Neural crest cell (in vitro differentiated cells): ENCODE data around the gene PAK1. TPM values are rescaled to one million over a fixed set of nuclear protein-coding genes. Genes with fewer than 3 reads are reported as not detected.

ENCODE experiments used
- DNase-seq: peaks from one replicate; pipeline ENCODE4 v3.0.0; 2021; ENCODE audit warnings: low read depth, mixed read lengths, low spot score
- H3K27ac Mint-ChIP-seq: one replicate; pipeline ENCODE4 v1.8.0; 2021; ENCODE audit warnings: mild to moderate bottlenecking, mixed read lengths; ENCODE audit not compliant: unreplicated experiment
- H3K27me3 Mint-ChIP-seq: 2 replicates; pipeline ENCODE4 v1.8.0; 2021; ENCODE audit warnings: low read depth, mild to moderate bottlenecking, mixed read lengths
- H3K36me3 Mint-ChIP-seq: 2 replicates; pipeline ENCODE4 v1.8.0; 2021; ENCODE audit warnings: low read depth, mild to moderate bottlenecking, mixed read lengths
- H3K4me1 Mint-ChIP-seq: 2 replicates; pipeline ENCODE4 v1.8.0; 2021; ENCODE audit warnings: mixed read lengths
- H3K4me3 Mint-ChIP-seq: one replicate; pipeline ENCODE4 v1.8.0; 2021; ENCODE audit warnings: mild to moderate bottlenecking, mixed read lengths
- H3K9me3 Mint-ChIP-seq: 2 replicates; pipeline ENCODE4 v1.8.0; 2021; ENCODE audit warnings: mixed read lengths
- long read RNA-seq: library from polyadenylated mRNA; unstranded; transcript quantifications from one replicate; pipeline ENCODE4 v2.0.0, GENCODE V29; 2020
- total RNA-seq: library from RNA; stranded (reverse); gene quantifications from 2 replicates; pipeline ENCODE4 v1.2.1, GENCODE V29; 2021
- TF ChIP-seq, protein P1 (sequence below): fragments of 200-600 bp; sonication (generic); conservative IDR thresholded peaks from 2 replicates; pipeline ENCODE4 v1.5.0; 2021; ENCODE audit warnings: antibody characterized with exemption, mild to moderate bottlenecking

PAK1 gene
- 60.5 and 67.7 TPM in 2 replicates for total RNA-seq
- long read RNA-seq, transcript PAK1-202 (15 exons, 3,737 nt) = major isoform, 23 of 94 reads
- long read RNA-seq, partial matches to known transcripts = 26 of 94 reads
- long read RNA-seq, other reads (novel, unspliced or antisense) = 45 of 94 reads

GRCh38 chr11:77473801-77474683, at the start of gene PAK1:
Gene PAK1, minus strand, starts transcription at chr11:77474094. Its CDS starts 81,574 bp downstream, at chr11:77392520.
- peaks cover 29% of the 10 kb centered on the region for H3K27me3 Mint-ChIP-seq
- H3K4me3 Mint-ChIP-seq = peak within 1 kb of the TSS; percentile 88
- H3K27ac Mint-ChIP-seq = peak within 1 kb of the TSS; percentile 90
- peak; percentile 86 for DNase-seq
- no peaks in the 10 kb centered on the region for H3K36me3 Mint-ChIP-seq
- TF ChIP-seq, protein P1, sequence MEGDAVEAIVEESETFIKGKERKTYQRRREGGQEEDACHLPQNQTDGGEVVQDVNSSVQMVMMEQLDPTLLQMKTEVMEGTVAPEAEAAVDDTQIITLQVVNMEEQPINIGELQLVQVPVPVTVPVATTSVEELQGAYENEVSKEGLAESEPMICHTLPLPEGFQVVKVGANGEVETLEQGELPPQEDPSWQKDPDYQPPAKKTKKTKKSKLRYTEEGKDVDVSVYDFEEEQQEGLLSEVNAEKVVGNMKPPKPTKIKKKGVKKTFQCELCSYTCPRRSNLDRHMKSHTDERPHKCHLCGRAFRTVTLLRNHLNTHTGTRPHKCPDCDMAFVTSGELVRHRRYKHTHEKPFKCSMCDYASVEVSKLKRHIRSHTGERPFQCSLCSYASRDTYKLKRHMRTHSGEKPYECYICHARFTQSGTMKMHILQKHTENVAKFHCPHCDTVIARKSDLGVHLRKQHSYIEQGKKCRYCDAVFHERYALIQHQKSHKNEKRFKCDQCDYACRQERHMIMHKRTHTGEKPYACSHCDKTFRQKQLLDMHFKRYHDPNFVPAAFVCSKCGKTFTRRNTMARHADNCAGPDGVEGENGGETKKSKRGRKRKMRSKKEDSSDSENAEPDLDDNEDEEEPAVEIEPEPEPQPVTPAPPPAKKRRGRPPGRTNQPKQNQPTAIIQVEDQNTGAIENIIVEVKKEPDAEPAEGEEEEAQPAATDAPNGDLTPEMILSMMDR = peak; percentile 50
- no peaks in the 10 kb centered on the region for H3K9me3 Mint-ChIP-seq
- peaks cover 40% of the 10 kb centered on the region for H3K4me1 Mint-ChIP-seq

- H3K4me3 Mint-ChIP-seq = no peak overlapping the region
- H3K4me1 Mint-ChIP-seq = peaks cover 14% of the 10 kb centered on the region
- no peak for DNase-seq
- no peak overlapping the region for H3K27ac Mint-ChIP-seq
- peaks cover 4% of the 10 kb centered on the region for H3K9me3 Mint-ChIP-seq
- TF ChIP-seq, protein P1 = no peak
- H3K27me3 Mint-ChIP-seq = no peaks in the 10 kb centered on the region
- H3K36me3 Mint-ChIP-seq = no peaks in the 10 kb centered on the region
Observed at GRCh38 chr11:77522215-77522614, 48.3 kb upstream of the PAK1 start.

DNA sequence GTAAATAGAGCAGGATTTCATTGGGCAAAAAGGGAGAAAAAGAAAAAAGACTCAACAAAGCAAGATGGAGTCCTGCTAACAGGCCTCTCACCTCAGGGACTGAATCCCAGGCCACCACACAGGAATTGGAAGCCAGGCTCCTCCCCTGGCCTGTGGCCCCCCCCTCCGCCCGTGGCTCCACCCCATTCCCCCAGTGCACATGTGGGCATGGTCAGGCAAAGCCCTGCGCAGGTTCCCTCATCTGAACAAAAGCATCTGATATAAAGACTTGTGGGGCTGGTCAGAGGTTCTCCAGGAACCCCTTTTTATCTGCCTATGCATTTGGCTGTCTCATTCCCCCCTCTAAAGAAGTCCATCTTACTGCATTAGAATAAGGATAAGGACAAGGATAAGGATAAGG, 46.0 kb upstream of the PAK1 start:
- DNase-seq = no peak
- Mint-ChIP-seq H3K27me3 (no peaks in the 10 kb centered on the region), H3K27ac (no peak overlapping the region), H3K36me3 (no peaks in the 10 kb centered on the region), H3K4me3 (no peak overlapping the region), H3K9me3 (peaks cover 4% of the 10 kb centered on the region), H3K4me1 (peaks cover 8% of the 10 kb centered on the region)
- TF ChIP-seq, protein P1 = no peak

DNA sequence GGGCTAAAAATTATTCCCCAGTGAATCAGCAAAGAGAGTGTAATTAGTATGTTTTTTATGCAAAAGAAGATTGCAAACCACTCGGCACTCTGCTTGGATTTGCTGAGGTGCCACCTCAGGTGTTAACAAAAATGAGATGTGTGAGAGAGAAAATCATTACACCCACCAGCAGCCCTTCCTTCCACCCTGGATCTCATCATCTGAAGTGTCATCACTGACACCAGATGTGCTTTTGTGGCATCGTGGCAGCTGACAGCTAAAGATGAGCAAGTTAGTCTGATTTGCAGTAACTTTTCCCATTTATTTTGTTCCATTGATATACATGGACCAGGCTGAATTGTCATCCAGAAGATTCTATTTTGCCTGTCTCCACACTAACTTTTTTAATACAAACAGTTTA, 44.6 kb upstream of the PAK1 start:
- DNase-seq = no peak
- no peaks in the 10 kb centered on the region for H3K36me3 Mint-ChIP-seq
- TF ChIP-seq, protein P1 = no peak
- H3K4me3 Mint-ChIP-seq = no peak overlapping the region
- no peak overlapping the region for H3K27ac Mint-ChIP-seq
- H3K27me3 Mint-ChIP-seq = no peaks in the 10 kb centered on the region
- no peaks in the 10 kb centered on the region for H3K4me1 Mint-ChIP-seq
- no peaks in the 10 kb centered on the region for H3K9me3 Mint-ChIP-seq

- no peaks in the 10 kb centered on the region for H3K4me1 Mint-ChIP-seq
- no peaks in the 10 kb centered on the region for H3K9me3 Mint-ChIP-seq
- DNase-seq = no peak
- H3K27me3 Mint-ChIP-seq = no peaks in the 10 kb centered on the region
- no peak overlapping the region for H3K4me3 Mint-ChIP-seq
- H3K36me3 Mint-ChIP-seq = no peaks in the 10 kb centered on the region
- TF ChIP-seq, protein P1 = no peak
- no peak overlapping the region for H3K27ac Mint-ChIP-seq
Observed at GRCh38 chr11:77517753-77518152, 43.9 kb upstream of the PAK1 start.
